Neural cell (in vitro differentiated cells): Measurements from ENCODE around the gene MTOR. TPM values are rescaled to one million over a fixed set of nuclear protein-coding genes. Genes with fewer than 3 reads are reported as not detected.
A peak's percentile ranks its signal among the peaks of the same experiment; 100 is the strongest.

Experiments
- H2AFZ ChIP-seq: fragments of 200-600, 300-800 bp; sonication (generic), shearing (Covaris generic); 2 replicates; pipeline ENCODE4 v1.6.0; 2014; ENCODE audit warnings: low read depth, mild to moderate bottlenecking, antibody characterized with exemption, low read length, moderate library complexity
- H3F3A ChIP-seq: fragments of 200-600 bp; shearing (Covaris generic); 2 replicates; pipeline ENCODE4 v1.6.1; 2016; ENCODE audit warnings: mild to moderate bottlenecking, moderate library complexity, mixed read lengths, antibody characterized with exemption, low read length; ENCODE audit not compliant: insufficient read depth, poor library complexity, severe bottlenecking
- H3K27ac ChIP-seq: fragments of 200-600, 300-800 bp; sonication (generic), shearing (Covaris generic); 2 replicates; pipeline ENCODE4 v1.5.1; 2014; ENCODE audit warnings: mild to moderate bottlenecking, low read length, moderate library complexity
- H3K27me3 ChIP-seq: fragments of 300-800, 200-600 bp; sonication (generic), shearing (Covaris generic); 2 replicates; pipeline ENCODE4 v1.6.0; 2014; ENCODE audit warnings: mild to moderate bottlenecking, low read depth, low read length, moderate library complexity; ENCODE audit not compliant: insufficient read depth
- H3K36me3 ChIP-seq: fragments of 300-800, 200-600 bp; sonication (generic), shearing (Covaris generic); 2 replicates; pipeline ENCODE4 v1.5.1; 2014; ENCODE audit warnings: mild to moderate bottlenecking, antibody characterized with exemption, low read length, moderate library complexity; ENCODE audit not compliant: insufficient read depth
- H3K4me2 ChIP-seq: fragments of 300-800, 200-600 bp; sonication (generic), shearing (Covaris generic); 2 replicates; pipeline ENCODE4 v1.6.0; 2014; ENCODE audit warnings: mild to moderate bottlenecking, low read length
- H3K4me3 ChIP-seq: fragments of 300-800, 200-600 bp; sonication (generic), shearing (Covaris generic); 2 replicates; pipeline ENCODE4 v1.5.1; 2014; ENCODE audit warnings: mild to moderate bottlenecking, low read length, moderate library complexity
- H3K79me2 ChIP-seq: fragments of 200-600 bp; shearing (Covaris generic); replicated peaks from 2 replicates; pipeline ENCODE4 v1.6.0; 2014; ENCODE audit warnings: mild to moderate bottlenecking, low read length, moderate library complexity; ENCODE audit not compliant: insufficient read depth
- H3K9ac ChIP-seq: fragments of 300-800, 200-600 bp; sonication (generic), shearing (Covaris generic); 2 replicates; pipeline ENCODE4 v1.6.1; 2016; ENCODE audit warnings: mild to moderate bottlenecking, low read length, mixed read lengths
- H3K9me2 ChIP-seq: fragments of 200-600 bp; shearing (Covaris generic); 2 replicates; pipeline ENCODE4 v1.6.1; 2016; ENCODE audit warnings: mild to moderate bottlenecking, low read length, mixed read lengths; ENCODE audit not compliant: insufficient read depth
- H3K9me3 ChIP-seq: fragments of 200-600, 300-800 bp; sonication (generic), shearing (Covaris generic); 2 replicates; pipeline ENCODE4 v1.6.1; 2016; ENCODE audit warnings: mild to moderate bottlenecking, mixed run types, low read length, moderate library complexity, mixed read lengths
- H4K20me1 ChIP-seq: fragments of 200-600 bp; shearing (Covaris generic); 2 replicates; pipeline ENCODE4 v1.6.1; 2016; ENCODE audit warnings: mild to moderate bottlenecking, mixed run types; ENCODE audit not compliant: insufficient read depth
- CTCF ChIP-seq: fragments of 450-650 bp; IDR thresholded peaks from 2 replicates; pipeline ENCODE4 v1.5.1; 2014; ENCODE audit warnings: antibody characterized with exemption, mild to moderate bottlenecking, moderate library complexity; ENCODE audit not compliant: poor library complexity, severe bottlenecking
- EP300 ChIP-seq: fragments of 450-650 bp; conservative IDR thresholded peaks from 2 replicates; pipeline ENCODE4 v1.6.1; 2014; ENCODE audit warnings: antibody characterized with exemption, mild to moderate bottlenecking, moderate library complexity; ENCODE audit not compliant: poor library complexity, severe bottlenecking
- EZH2 ChIP-seq: fragments of 200-600, 300-800 bp; shearing (Covaris generic), sonication (generic); IDR thresholded peaks from 2 replicates; pipeline ENCODE4 v1.6.1; 2014; ENCODE audit warnings: antibody characterized with exemption, low read length, borderline replicate concordance, mild to moderate bottlenecking; ENCODE audit not compliant: insufficient read depth, poor library complexity, severe bottlenecking
- MXI1 ChIP-seq: fragments of 450-650 bp; conservative IDR thresholded peaks from 2 replicates; pipeline ENCODE4 v1.6.1; 2014; ENCODE audit warnings: antibody characterized with exemption, mild to moderate bottlenecking; ENCODE audit not compliant: poor library complexity, severe bottlenecking
- POLR2AphosphoS5 ChIP-seq: IDR thresholded peaks from 2 replicates; pipeline ENCODE4 v1.6.1; 2012
- RAD21 ChIP-seq: fragments of 450-650 bp; conservative IDR thresholded peaks from 2 replicates; pipeline ENCODE4 v1.6.1; 2014; ENCODE audit warnings: antibody characterized with exemption, mild to moderate bottlenecking, moderate library complexity
- REST ChIP-seq: IDR thresholded peaks from 2 replicates; pipeline ENCODE4 v1.6.1; 2012; ENCODE audit warnings: borderline replicate concordance
- SMC3 ChIP-seq: fragments of 450-650 bp; conservative IDR thresholded peaks from 2 replicates; pipeline ENCODE4 v1.6.1; 2014; ENCODE audit warnings: antibody characterized with exemption, mild to moderate bottlenecking, moderate library complexity; ENCODE audit not compliant: poor library complexity
- TAF1 ChIP-seq: IDR thresholded peaks from 2 replicates; pipeline ENCODE4 v1.6.1; 2012; ENCODE audit warnings: low read depth
- polyA plus RNA-seq: library from polyadenylated mRNA; depleted of rRNA; stranded (reverse); fragments of >200 nt; gene quantifications from 2 replicates; pipeline ENCODE4 v1.2.3, GENCODE V29; 2014

The MTOR gene
- polyA plus RNA-seq, 1 donor from 2014 or later = 41.2 TPM

- H3F3A ChIP-seq = no peaks in the 10 kb centered on the region
- no peak overlapping the region for H3K9ac ChIP-seq
- H2AFZ ChIP-seq = no peak overlapping the region
- H3K27ac ChIP-seq = no peak overlapping the region
- no peak overlapping the region for H3K4me3 ChIP-seq
- H3K27me3 ChIP-seq = no peaks in the 10 kb centered on the region
- H3K9me2 ChIP-seq = no peaks in the 10 kb centered on the region
- no peaks in the 10 kb centered on the region for H3K9me3 ChIP-seq
- no peak for TF ChIP-seq RAD21
- no peak for TF ChIP-seq CTCF
- no peak for TF ChIP-seq SMC3
- TF ChIP-seq EP300 = no peak
- no peak for TF ChIP-seq POLR2AphosphoS5
- no peak for TF ChIP-seq REST
- TF ChIP-seq EZH2 = no peak
- TF ChIP-seq TAF1 = no peak
- TF ChIP-seq MXI1 = no peak
- H4K20me1 ChIP-seq = no peaks in the 10 kb centered on the region
- peaks cover 10% of the 10 kb centered on the region for H3K36me3 ChIP-seq
- H3K4me2 ChIP-seq = no peak overlapping the region
- H3K79me2 ChIP-seq = peaks cover 7% of the 10 kb centered on the region
Observed at GRCh38 chr1:11061652-11062365, 200.5 kb downstream of the MTOR start.

DNA sequence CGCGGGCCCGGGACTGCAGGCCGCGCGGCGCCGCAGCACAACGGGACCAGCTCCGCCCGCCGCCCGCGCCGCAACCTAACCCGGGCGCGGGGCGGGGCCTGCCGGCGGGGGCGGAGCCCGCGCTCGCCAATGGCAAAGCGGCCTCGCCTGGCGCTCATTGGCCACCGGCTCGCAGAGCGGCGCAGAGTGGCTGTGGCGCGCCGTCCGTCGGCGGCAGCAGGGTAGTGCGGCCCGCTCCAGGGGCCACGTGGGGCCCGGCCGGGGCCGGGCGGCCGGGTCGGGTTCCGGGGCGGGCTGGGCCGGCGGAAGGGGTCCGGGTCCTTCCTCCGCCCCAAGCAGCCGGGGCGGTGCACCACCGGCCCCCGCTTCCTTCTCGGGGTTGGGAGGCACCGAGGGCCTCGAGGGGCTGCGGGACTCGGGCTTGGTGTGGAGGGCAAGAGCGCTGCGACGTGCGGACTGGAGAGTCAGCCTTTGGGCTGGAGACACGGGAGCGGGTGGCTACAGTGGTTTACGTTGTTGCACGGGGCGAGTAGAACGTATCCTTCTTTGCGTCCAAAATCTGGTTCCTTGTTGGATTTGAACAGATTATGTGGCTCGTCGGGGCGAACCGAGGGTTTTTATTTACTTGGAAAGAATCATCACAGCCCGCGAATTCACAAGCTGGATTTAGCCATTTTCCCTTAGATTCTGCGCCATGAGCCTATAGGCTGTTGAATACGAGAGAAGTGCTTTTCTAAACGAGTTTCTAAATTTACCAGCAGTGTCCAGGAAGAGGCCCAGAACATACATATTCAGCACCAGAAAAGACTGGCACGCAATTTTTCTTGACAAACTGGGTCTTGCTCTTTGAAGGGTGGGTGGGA, 202.2 kb downstream of the MTOR start, which contains the start of gene SRM:
Gene SRM, minus strand, starts transcription at position 51 of the 863 bp plus-strand sequence. CDS start 75 bp downstream, outside the sequence.
- no peaks in the 10 kb centered on the region for H3K9me2 ChIP-seq
- H3K9me3 ChIP-seq = no peaks in the 10 kb centered on the region
- H3F3A ChIP-seq = no peaks in the 10 kb centered on the region
- peaks cover 8% of the 10 kb centered on the region for H3K36me3 ChIP-seq
- H3K27ac ChIP-seq = peak within 1 kb of the TSS; percentile 56
- H3K79me2 ChIP-seq = peaks cover 7% of the 10 kb centered on the region
- H3K27me3 ChIP-seq = no peaks in the 10 kb centered on the region
- TF ChIP-seq POLR2AphosphoS5 = no peak
- peak; percentile 56 for TF ChIP-seq RAD21
- no peak for TF ChIP-seq REST
- TF ChIP-seq CTCF = peak; percentile 75
- peak; percentile 81 for TF ChIP-seq MXI1
- TF ChIP-seq EP300 = peak; percentile 21
- peak; percentile 69 for TF ChIP-seq SMC3
- TF ChIP-seq EZH2 = no peak
- no peak for TF ChIP-seq TAF1
- H3K4me2 ChIP-seq = peak within 1 kb of the TSS; percentile 59
- no peaks in the 10 kb centered on the region for H4K20me1 ChIP-seq
- H3K4me3 ChIP-seq = peak within 1 kb of the TSS; percentile 87
- H3K9ac ChIP-seq = peak within 1 kb of the TSS; percentile 74
- H2AFZ ChIP-seq = peak within 1 kb of the TSS; percentile 70
